GM10847 (cell line): ENCODE data around the gene COL7A1.
A peak's percentile ranks its signal among the peaks of the same experiment; 100 is the strongest.

Experiments used
- POLR2A ChIP-seq: IDR thresholded peaks from 2 replicates; pipeline ENCODE4 v1.6.1; 2011; ENCODE audit not compliant: insufficient read length; ENCODE audit errors: extremely low read depth

Gene COL7A1

GRCh38 chr3:48628277-48629017, 33.3 kb upstream of the COL7A1 start:
- no peak for TF ChIP-seq POLR2A

GRCh38 chr3:48625600-48625999, 30.5 kb upstream of the COL7A1 start:
- TF ChIP-seq POLR2A, result no peak

- TF ChIP-seq POLR2A, result no peak
These were observed 29.6 kb upstream of the COL7A1 start for GRCh38 chr3:48624767-48625166.

GRCh38 chr3:48623851-48624547, 28.9 kb upstream of the COL7A1 start:
- TF ChIP-seq POLR2A, result no peak

GRCh38 chr3:48621461-48621869, 26.3 kb upstream of the COL7A1 start, which contains the start of gene TMEM89:
Gene TMEM89, minus strand, starts transcription at chr3:48621769. Its CDS starts 13 bp downstream, at chr3:48621756.
- TF ChIP-seq POLR2A, result no peak

- no peak for TF ChIP-seq POLR2A
These were observed 24.7 kb upstream of the COL7A1 start for GRCh38 chr3:48619541-48620524.

GRCh38 chr3:48617559-48617958, 22.4 kb upstream of the COL7A1 start:
- no peak for TF ChIP-seq POLR2A

GRCh38 chr3:48614044-48614443, 18.9 kb upstream of the COL7A1 start:
- no peak for TF ChIP-seq POLR2A

GRCh38 chr3:48612309-48612708, 17.2 kb upstream of the COL7A1 start:
- no peak for TF ChIP-seq POLR2A

- peak; percentile 94 for TF ChIP-seq POLR2A
These were observed 14.2 kb upstream of the COL7A1 start, which contains the start of gene UQCRC1 for GRCh38 chr3:48609088-48610005. Gene UQCRC1, minus strand, starts transcription at chr3:48609646. Its CDS starts 26 bp downstream, at chr3:48609620.

- no peak for TF ChIP-seq POLR2A
These were observed 12.4 kb upstream of the COL7A1 start for GRCh38 chr3:48607519-48607918.

- TF ChIP-seq POLR2A, result no peak
These were observed 6.5 kb upstream of the COL7A1 start for GRCh38 chr3:48601622-48601994.

- TF ChIP-seq POLR2A, result no peak
These were observed 5.8 kb upstream of the COL7A1 start for GRCh38 chr3:48600711-48601621.

- no peak for TF ChIP-seq POLR2A
These were observed 4.6 kb upstream of the COL7A1 start for GRCh38 chr3:48599509-48600285.
